HCT116 (cell line): ENCODE data around the gene ARL15. TPM values are rescaled to one million over a fixed set of nuclear protein-coding genes. Genes with fewer than 3 reads are reported as not detected.

ENCODE experiments used
- ATAC-seq: fragments of 200-7000 bp; cut with Tn5 transposase; 2 replicates; pipeline ENCODE4 v1.9.1; 2020; ENCODE audit warnings: mild to moderate bottlenecking, moderate library complexity
- BruUV-seq: library from RNA; stranded (reverse); fragments of 400-500 nt; replicated peaks from 2 replicates; lab custom pipeline; 2021; lab: Mats Ljungman, UMichigan
- CTCF ChIA-PET: fragments of 300-600 bp; sonication (Branson Sonifier 250); formaldehyde crosslinking; loops from one replicate; lab custom pipeline; 2021; ENCODE audit warnings: antibody characterized with exemption; lab: Charles Lee
- POLR2A ChIA-PET: fragments of 300-600, 350-600 bp; sonication (Branson Sonifier 250); formaldehyde crosslinking; loops from one replicate; lab custom pipeline; 2021; ENCODE audit warnings: antibody characterized with exemption; lab: Charles Lee
- RAD21 ChIA-PET, 2 experiments: fragments of 300-600 bp; sonication (Branson Sonifier 250); formaldehyde crosslinking; loops; one replicate each; lab custom pipeline; 2023; ENCODE audit warnings: low total read pairs in 2 of 2; ENCODE audit not compliant: uncharacterized antibody in 2 of 2, unreplicated experiment in 2 of 2, low non-redundant PET in 1 of 2; lab: Charles Lee
- DNase-seq: peaks from one replicate; pipeline ENCODE4 v3.0.0-alpha.2; 2010; ENCODE audit warnings: low read depth, low spot score
- H2AFZ ChIP-seq: fragments of 200-600 bp; shearing (Covaris generic), sonication (generic); 2 replicates; pipeline ENCODE4 v1.6.1; 2017; ENCODE audit warnings: low read depth, mixed run types, mixed read lengths, antibody characterized with exemption, low read length; ENCODE audit not compliant: poor library complexity, severe bottlenecking
- H3K27ac ChIP-seq: 2 replicates; pipeline ENCODE4 v1.5.1; 2012; ENCODE audit warnings: low read depth, low read length
- H3K27me3 ChIP-seq: fragments of 200-600 bp; sonication (generic); 2 replicates; pipeline ENCODE4 v1.6.1; 2016; ENCODE audit warnings: mixed run types, low read length, mixed read lengths; ENCODE audit not compliant: insufficient read depth
- H3K36me3 ChIP-seq, 2 experiments: fragments of 200-500 bp in 1 of 2; fragments of 200-600 bp in 1 of 2; sonication (Bioruptor generic) in 1 of 2; sonication (generic) in 1 of 2; 2 replicates each; pipeline versions ENCODE4 v1.5.1 to v1.6.1; 2014 to 2016; ENCODE audit warnings: low read length in 2 of 2, inconsistent platforms in 1 of 2, mixed read lengths in 1 of 2, mixed run types in 1 of 2; ENCODE audit not compliant: insufficient read depth in 2 of 2, control insufficient read depth in 1 of 2
- H3K4me1 ChIP-seq, 2 experiments: fragments of 200-600 bp in 1 of 2; sonication (generic) in 1 of 2; 2 replicates each; pipeline versions ENCODE4 v1.5.1 to v1.6.1; 2012 to 2017; ENCODE audit warnings: low read length in 2 of 2, inconsistent platforms in 1 of 2, mild to moderate bottlenecking in 1 of 2, mixed read lengths in 1 of 2, mixed run types in 1 of 2, moderate library complexity in 1 of 2; ENCODE audit not compliant: insufficient read depth in 2 of 2, control insufficient read depth in 1 of 2
- H3K4me2 ChIP-seq: fragments of 200-600 bp; sonication (generic); 2 replicates; pipeline ENCODE4 v1.6.1; 2017; ENCODE audit warnings: mixed run types, low read length, mixed read lengths
- H3K4me3 ChIP-seq, 2 experiments: fragments of 200-600 bp in 1 of 2; sonication (generic) in 1 of 2; replicated peaks in 1 of 2; 2 replicates each; pipeline ENCODE4 v1.5.1; 2011 to 2016; ENCODE audit warnings: low read length in 2 of 2, control low read depth in 1 of 2, low read depth in 1 of 2, mild to moderate bottlenecking in 1 of 2, mixed read lengths in 1 of 2, mixed run types in 1 of 2
- H3K79me2 ChIP-seq: fragments of 200-600 bp; sonication (generic); 2 replicates; pipeline ENCODE4 v1.6.1; 2017; ENCODE audit warnings: mild to moderate bottlenecking, mixed run types, low read length, moderate library complexity, mixed read lengths; ENCODE audit not compliant: insufficient read depth
- H3K9ac ChIP-seq: fragments of 200-600 bp; sonication (generic); 2 replicates; pipeline ENCODE4 v1.6.1; 2016; ENCODE audit warnings: low read length, mixed read lengths
- H3K9me2 ChIP-seq: fragments of 200-600 bp; sonication (generic), shearing (Covaris generic); 2 replicates; pipeline ENCODE4 v1.6.1; 2017; ENCODE audit warnings: mixed run types, mild to moderate bottlenecking, moderate library complexity; ENCODE audit not compliant: insufficient read depth
- H3K9me3 ChIP-seq, 2 experiments: fragments of 200-500 bp in 1 of 2; fragments of 200-600 bp in 1 of 2; sonication (Bioruptor generic) in 1 of 2; sonication (generic) in 1 of 2; 2 replicates each; pipeline ENCODE4 v1.6.1; 2014 to 2017; ENCODE audit warnings: low read length in 2 of 2, mixed read lengths in 2 of 2, inconsistent platforms in 1 of 2, low read depth in 1 of 2, mild to moderate bottlenecking in 1 of 2, mixed run types in 1 of 2, moderate library complexity in 1 of 2; ENCODE audit not compliant: control insufficient read depth in 1 of 2, insufficient read depth in 1 of 2
- H4K20me1 ChIP-seq: fragments of 200-600 bp; sonication (generic), shearing (Covaris generic); 2 replicates; pipeline ENCODE4 v1.6.1; 2017; ENCODE audit warnings: mixed run types, mild to moderate bottlenecking, moderate library complexity; ENCODE audit not compliant: insufficient read depth
- CEBPB ChIP-seq: IDR thresholded peaks from 2 replicates; pipeline ENCODE4 v1.6.1; 2012; ENCODE audit warnings: low read depth
- CTCF ChIP-seq, 3 experiments: fragments of 200-600 bp in 1 of 3; sonication (generic) in 1 of 3; IDR thresholded peaks in 2 of 3; conservative IDR thresholded peaks in 1 of 3; 2 replicates each; pipeline ENCODE4 v1.5.1; 2012 to 2017; ENCODE audit warnings: low read depth in 2 of 3, low read length in 2 of 3, antibody characterized with exemption in 1 of 3, borderline replicate concordance in 1 of 3, control low read depth in 1 of 3, mild to moderate bottlenecking in 1 of 3, mixed read lengths in 1 of 3, mixed run types in 1 of 3, moderate library complexity in 1 of 3; ENCODE audit not compliant: insufficient read depth in 1 of 3
- EGR1 ChIP-seq: IDR thresholded peaks from 2 replicates; pipeline ENCODE4 v1.6.1; 2012; ENCODE audit warnings: low read depth
- EZH2 ChIP-seq: fragments of 200-600 bp; sonication (generic); IDR thresholded peaks from 2 replicates; pipeline ENCODE4 v1.6.1; 2017; ENCODE audit warnings: antibody characterized with exemption, mixed run types
- EZH2phosphoT487 ChIP-seq: fragments of 200-600 bp; IDR thresholded peaks from 2 replicates; pipeline ENCODE4 v1.6.1; 2018; ENCODE audit warnings: antibody characterized with exemption, borderline replicate concordance
- FOSL1 ChIP-seq: IDR thresholded peaks from 2 replicates; pipeline ENCODE4 v1.6.1; 2012; ENCODE audit warnings: low read depth
- JUND ChIP-seq: IDR thresholded peaks from 2 replicates; pipeline ENCODE4 v1.6.1; 2012
- POLR2AphosphoS5 ChIP-seq: IDR thresholded peaks from 2 replicates; pipeline ENCODE4 v1.6.1; 2011; ENCODE audit warnings: mild to moderate bottlenecking, low read depth, low read length, moderate library complexity
- RAD21 ChIP-seq: IDR thresholded peaks from 2 replicates; pipeline ENCODE4 v1.6.1; 2012; ENCODE audit warnings: low read depth, mild to moderate bottlenecking
- SP1 ChIP-seq: IDR thresholded peaks from 2 replicates; pipeline ENCODE4 v1.6.1; 2012; ENCODE audit warnings: low read depth
- SRF ChIP-seq: IDR thresholded peaks from 2 replicates; pipeline ENCODE4 v1.6.1; 2012; ENCODE audit warnings: low read depth
- TCF7L2 ChIP-seq: IDR thresholded peaks from 2 replicates; pipeline ENCODE4 v1.7.0; 2011; ENCODE audit warnings: borderline replicate concordance, inconsistent platforms; ENCODE audit not compliant: insufficient read depth, insufficient read length; ENCODE audit errors: extremely low read depth
- ZFX ChIP-seq: fragments of 450-650 bp; IDR thresholded peaks from 2 replicates; pipeline ENCODE4 v1.6.1; 2017
- ZNF274 ChIP-seq: fragments of 200-500 bp; sonication (Bioruptor generic); IDR thresholded peaks from 2 replicates; pipeline ENCODE4 v1.6.1; 2014; ENCODE audit warnings: mild to moderate bottlenecking, low read depth, low read length, inconsistent platforms
- intact Hi-C: fragments of 100-400 bp; cut with micrococcal nuclease; formaldehyde crosslinking; loops from 2 replicates; pipeline ENCODE4 v1.10.0; 2022
- total RNA-seq: library from RNA; stranded (reverse); gene quantifications from one replicate; pipeline ENCODE4 v1.2.1, GENCODE V29; 2021; ENCODE audit not compliant: unreplicated experiment
- TF ChIP-seq, protein P1 (sequence below): IDR thresholded peaks from 2 replicates; pipeline ENCODE4 v1.6.1; 2012
- TF ChIP-seq, protein P2 (sequence below): IDR thresholded peaks from 2 replicates; pipeline ENCODE4 v1.6.1; 2012; ENCODE audit warnings: low read depth
- TF ChIP-seq, protein P3 (sequence below): IDR thresholded peaks from 2 replicates; pipeline ENCODE4 v1.6.1; 2012
- TF ChIP-seq, protein P4 (sequence below): IDR thresholded peaks from 2 replicates; pipeline ENCODE4 v1.6.1; 2011; ENCODE audit warnings: mild to moderate bottlenecking, low read length, moderate library complexity; ENCODE audit not compliant: insufficient replicate concordance; ENCODE audit errors: extremely low read depth

Gene ARL15
- total RNA-seq, 1 experiment from 2014 or later = 15.0 TPM

- no peak for ATAC-seq
Measured at GRCh38 chr5:54278979-54279717, 31.2 kb downstream of the ARL15 start.

More at GRCh38 chr5:54278979-54279717, 31.2 kb downstream of the ARL15 start:
- Histone ChIP-seq H3K9me3 (no peaks in the 10 kb centered on the region), H3K27me3 (no peaks in the 10 kb centered on the region), H3K27ac (no peak overlapping the region), H3K36me3 (no peaks in the 10 kb centered on the region), H4K20me1 (no peaks in the 10 kb centered on the region)
- DNase-seq = no peak
- TF ChIP-seq SRF (no peak), RAD21 (no peak), TCF7L2 (no peak), EZH2phosphoT487 (no peak), SP1 (no peak), CEBPB (no peak), EZH2 (no peak), ZFX (no peak), POLR2AphosphoS5 (no peak), EGR1 (no peak), FOSL1 (no peak), ZNF274 (no peak), JUND (no peak), CTCF (IDR thresholded peaks at IDR 0.05 in 2 of 3, conservative IDR thresholded peaks at IDR 0.05 in 1 of 3; ENCODE audit: borderline replicate concordance in 1 of 3, insufficient read depth in 1 of 3, low read depth in 2 of 3, low read length in 2 of 3) (no peak)
- TF ChIP-seq, protein P1, sequence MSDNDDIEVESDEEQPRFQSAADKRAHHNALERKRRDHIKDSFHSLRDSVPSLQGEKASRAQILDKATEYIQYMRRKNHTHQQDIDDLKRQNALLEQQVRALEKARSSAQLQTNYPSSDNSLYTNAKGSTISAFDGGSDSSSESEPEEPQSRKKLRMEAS = no peak
- TF ChIP-seq, protein P2, sequence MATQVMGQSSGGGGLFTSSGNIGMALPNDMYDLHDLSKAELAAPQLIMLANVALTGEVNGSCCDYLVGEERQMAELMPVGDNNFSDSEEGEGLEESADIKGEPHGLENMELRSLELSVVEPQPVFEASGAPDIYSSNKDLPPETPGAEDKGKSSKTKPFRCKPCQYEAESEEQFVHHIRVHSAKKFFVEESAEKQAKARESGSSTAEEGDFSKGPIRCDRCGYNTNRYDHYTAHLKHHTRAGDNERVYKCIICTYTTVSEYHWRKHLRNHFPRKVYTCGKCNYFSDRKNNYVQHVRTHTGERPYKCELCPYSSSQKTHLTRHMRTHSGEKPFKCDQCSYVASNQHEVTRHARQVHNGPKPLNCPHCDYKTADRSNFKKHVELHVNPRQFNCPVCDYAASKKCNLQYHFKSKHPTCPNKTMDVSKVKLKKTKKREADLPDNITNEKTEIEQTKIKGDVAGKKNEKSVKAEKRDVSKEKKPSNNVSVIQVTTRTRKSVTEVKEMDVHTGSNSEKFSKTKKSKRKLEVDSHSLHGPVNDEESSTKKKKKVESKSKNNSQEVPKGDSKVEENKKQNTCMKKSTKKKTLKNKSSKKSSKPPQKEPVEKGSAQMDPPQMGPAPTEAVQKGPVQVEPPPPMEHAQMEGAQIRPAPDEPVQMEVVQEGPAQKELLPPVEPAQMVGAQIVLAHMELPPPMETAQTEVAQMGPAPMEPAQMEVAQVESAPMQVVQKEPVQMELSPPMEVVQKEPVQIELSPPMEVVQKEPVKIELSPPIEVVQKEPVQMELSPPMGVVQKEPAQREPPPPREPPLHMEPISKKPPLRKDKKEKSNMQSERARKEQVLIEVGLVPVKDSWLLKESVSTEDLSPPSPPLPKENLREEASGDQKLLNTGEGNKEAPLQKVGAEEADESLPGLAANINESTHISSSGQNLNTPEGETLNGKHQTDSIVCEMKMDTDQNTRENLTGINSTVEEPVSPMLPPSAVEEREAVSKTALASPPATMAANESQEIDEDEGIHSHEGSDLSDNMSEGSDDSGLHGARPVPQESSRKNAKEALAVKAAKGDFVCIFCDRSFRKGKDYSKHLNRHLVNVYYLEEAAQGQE = no peak
- TF ChIP-seq, protein P3, sequence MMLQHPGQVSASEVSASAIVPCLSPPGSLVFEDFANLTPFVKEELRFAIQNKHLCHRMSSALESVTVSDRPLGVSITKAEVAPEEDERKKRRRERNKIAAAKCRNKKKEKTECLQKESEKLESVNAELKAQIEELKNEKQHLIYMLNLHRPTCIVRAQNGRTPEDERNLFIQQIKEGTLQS = no peak
- TF ChIP-seq, protein P4, sequence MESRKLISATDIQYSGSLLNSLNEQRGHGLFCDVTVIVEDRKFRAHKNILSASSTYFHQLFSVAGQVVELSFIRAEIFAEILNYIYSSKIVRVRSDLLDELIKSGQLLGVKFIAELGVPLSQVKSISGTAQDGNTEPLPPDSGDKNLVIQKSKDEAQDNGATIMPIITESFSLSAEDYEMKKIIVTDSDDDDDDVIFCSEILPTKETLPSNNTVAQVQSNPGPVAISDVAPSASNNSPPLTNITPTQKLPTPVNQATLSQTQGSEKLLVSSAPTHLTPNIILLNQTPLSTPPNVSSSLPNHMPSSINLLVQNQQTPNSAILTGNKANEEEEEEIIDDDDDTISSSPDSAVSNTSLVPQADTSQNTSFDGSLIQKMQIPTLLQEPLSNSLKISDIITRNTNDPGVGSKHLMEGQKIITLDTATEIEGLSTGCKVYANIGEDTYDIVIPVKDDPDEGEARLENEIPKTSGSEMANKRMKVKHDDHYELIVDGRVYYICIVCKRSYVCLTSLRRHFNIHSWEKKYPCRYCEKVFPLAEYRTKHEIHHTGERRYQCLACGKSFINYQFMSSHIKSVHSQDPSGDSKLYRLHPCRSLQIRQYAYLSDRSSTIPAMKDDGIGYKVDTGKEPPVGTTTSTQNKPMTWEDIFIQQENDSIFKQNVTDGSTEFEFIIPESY = no peak
- TF ChIP-seq, all 23 proteins: peak for 0
- H3K4me2 ChIP-seq = no peak overlapping the region
- no peak overlapping the region for H3K9ac ChIP-seq
- no peaks in the 10 kb centered on the region for H3K79me2 ChIP-seq
- H3K4me3 ChIP-seq = no peak overlapping the region
- no peaks in the 10 kb centered on the region for H3K9me2 ChIP-seq
- POLR2A ChIA-PET = no interaction called here
- H3K4me1 ChIP-seq = no peaks in the 10 kb centered on the region
- CTCF ChIA-PET = interaction anchor here (1.0 kb wide), 1 partner anchor 33 kb away, joined by 4 read pairs; no protein-coding TSS in a partner anchor
- BruUV-seq = no TSS peak
- H2AFZ ChIP-seq = no peak overlapping the region
- intact Hi-C loops = no loop called here
- RAD21 ChIA-PET = no interaction called here
